Measurements from ENCODE around the gene F5. TPM values are rescaled to one million over a fixed set of nuclear protein-coding genes. Genes with fewer than 3 reads are reported as not detected.

F5 gene
- total and polyA plus RNA-seq, 2 of the 13 experiments (the other 11 are each of a cell fraction or from before 2014, with no cell fraction given) = 38.3 to 64.0 TPM

- TF ChIP-seq REST (IDR thresholded peaks at IDR 0.05; ENCODE audit: borderline replicate concordance in 1 of 2, low read depth in 1 of 2, low read length in 2 of 2) = no peak
- TF ChIP-seq KIAA2018 (CRISPR knock-in tag; IDR thresholded peaks at IDR 0.05; ENCODE audit: borderline replicate concordance) = no peak
- TF ChIP-seq ZSCAN31 (CRISPR knock-in tag; IDR thresholded peaks at IDR 0.05; ENCODE audit: low read depth) = no peak
- TF ChIP-seq SP5 (CRISPR knock-in tag; IDR thresholded peaks at IDR 0.05; ENCODE audit: borderline replicate concordance, low read depth) = no peak
- TF ChIP-seq ZNF12 (CRISPR knock-in tag; IDR thresholded peaks at IDR 0.05) = no peak
These were observed 112.9 kb downstream of the F5 start (continued) for GRCh38 chr1:169473347-169473746.

All from HepG2 (cell line).